B cell (primary cell): ENCODE data around the gene BAHCC1. TPM values are rescaled to one million over a fixed set of nuclear protein-coding genes. Genes with fewer than 3 reads are reported as not detected.

Source experiments
- ATAC-seq: fragments of 200-7000 bp; cut with Tn5 transposase; one replicate; pipeline ENCODE4 v1.10.0; 2021; ENCODE audit warnings: low read depth, mild to moderate bottlenecking, moderate number of reproducible peaks, moderate library complexity
- CTCF ChIA-PET: fragments of 350-600 bp; sonication (Branson Sonifier 250); formaldehyde crosslinking; loops from one replicate; lab custom pipeline; 2021; ENCODE audit warnings: antibody characterized with exemption, inconsistent platforms; lab: Charles Lee
- POLR2A ChIA-PET: fragments of 350-600 bp; sonication (Branson Sonifier 250); formaldehyde crosslinking; loops from one replicate; lab custom pipeline; 2021; ENCODE audit warnings: antibody characterized with exemption; lab: Charles Lee
- DNase-seq: peaks from one replicate; pipeline ENCODE4 v3.0.0; 2013
- H2AFZ ChIP-seq: 2 replicates; pipeline ENCODE4 v1.6.1; 2012; ENCODE audit warnings: mild to moderate bottlenecking, low read depth, low read length; ENCODE audit not compliant: insufficient read depth, poor library complexity, severe bottlenecking
- H3K27ac ChIP-seq, 2 donors: 1 replicate in 1 of 2; 2 replicates in 1 of 2; pipeline ENCODE4 v1.5.1; 2012 to 2013; ENCODE audit warnings: low read length in 2 of 2, mild to moderate bottlenecking in 2 of 2, moderate library complexity in 1 of 2
- H3K27me3 ChIP-seq, 4 experiments: fragments of 200-600 bp in 1 of 4; sonication (generic) in 1 of 4; replicated peaks in 1 of 4; 1 replicate in 2 of 4; 2 replicates in 2 of 4; pipeline versions ENCODE4 v1.6.1 to v1.7.0; 2013 to 2016; ENCODE audit warnings: low read length in 3 of 4, mild to moderate bottlenecking in 2 of 4, mixed read lengths in 1 of 4, moderate library complexity in 1 of 4; ENCODE audit not compliant: insufficient read depth in 4 of 4, control insufficient read depth in 3 of 4; ENCODE audit errors: control extremely low read depth in 1 of 4
- H3K36me3 ChIP-seq, 2 experiments: replicated peaks in 1 of 2; 1 replicate in 1 of 2; 2 replicates in 1 of 2; pipeline versions ENCODE4 v1.6.1 to v1.7.1; 2013; ENCODE audit warnings: low read length in 1 of 2; ENCODE audit not compliant: insufficient read depth in 2 of 2, control insufficient read depth in 1 of 2; ENCODE audit errors: control extremely low read depth in 1 of 2, extremely low read depth in 1 of 2
- H3K4me1 ChIP-seq, 2 donors: fragments of 200-600 bp in 1 of 2; sonication (generic) in 1 of 2; 1 replicate in 1 of 2; 2 replicates in 1 of 2; pipeline versions ENCODE4 v1.5.1 to v1.6.1; 2013 to 2017; ENCODE audit warnings: low read length in 2 of 2; ENCODE audit not compliant: control insufficient read depth in 2 of 2, insufficient read depth in 2 of 2
- H3K4me2 ChIP-seq: replicated peaks from 2 replicates; pipeline ENCODE3; 2012; ENCODE audit warnings: mild to moderate bottlenecking, low read depth, low read length; ENCODE audit not compliant: poor library complexity, severe bottlenecking
- H3K4me3 ChIP-seq, 5 experiments: fragments of 200-600 bp in 1 of 5; sonication (generic) in 1 of 5; 1 replicate in 3 of 5; 2 replicates in 2 of 5; pipeline versions ENCODE4 v1.5.1 to v1.7.0; 2011 to 2016; ENCODE audit warnings: low read length in 4 of 5, mild to moderate bottlenecking in 4 of 5, low read depth in 2 of 5, control low read depth in 1 of 5, moderate library complexity in 1 of 5; ENCODE audit not compliant: insufficient read depth in 1 of 5; ENCODE audit errors: control extremely low read depth in 1 of 5, extremely low read depth in 1 of 5
- H3K79me2 ChIP-seq: fragments of 200-600 bp; sonication (generic); one replicate; pipeline ENCODE4 v1.6.0; 2016; ENCODE audit warnings: low read length; ENCODE audit not compliant: control insufficient read depth, insufficient read depth
- H3K9ac ChIP-seq: fragments of 200-600 bp; sonication (generic); 2 replicates; pipeline ENCODE4 v1.6.1; 2017; ENCODE audit warnings: mild to moderate bottlenecking, low read length, moderate library complexity
- H3K9me3 ChIP-seq, 3 donors: one replicate each; pipeline versions ENCODE4 v1.6.1 to v1.7.1; 2013; ENCODE audit warnings: low read length in 2 of 3; ENCODE audit not compliant: control insufficient read depth in 2 of 3, insufficient read depth in 1 of 3; ENCODE audit errors: control extremely low read depth in 1 of 3
- H4K20me1 ChIP-seq: 2 replicates; pipeline ENCODE4 v1.6.0; 2012; ENCODE audit warnings: mild to moderate bottlenecking, low read length; ENCODE audit not compliant: insufficient read depth, control insufficient read depth, poor library complexity, severe bottlenecking
- H3K27ac Mint-ChIP-seq: one replicate; pipeline ENCODE4 v1.8.0; 2021; ENCODE audit warnings: mixed read lengths
- H3K27me3 Mint-ChIP-seq: one replicate; pipeline ENCODE4 v1.8.0; 2021; ENCODE audit warnings: mixed read lengths
- H3K4me1 Mint-ChIP-seq: one replicate; pipeline ENCODE4 v1.8.0; 2021; ENCODE audit warnings: mixed read lengths
- H3K4me3 Mint-ChIP-seq: one replicate; pipeline ENCODE4 v1.8.0; 2021; ENCODE audit warnings: mixed read lengths
- H3K9me3 Mint-ChIP-seq: one replicate; pipeline ENCODE4 v1.8.0; 2022; ENCODE audit warnings: mixed read lengths; ENCODE audit not compliant: insufficient read depth
- EZH2 ChIP-seq: IDR thresholded peaks from 2 replicates; pipeline ENCODE4 v1.6.1; 2012; ENCODE audit warnings: borderline replicate concordance, low read depth, mild to moderate bottlenecking, moderate library complexity, low read length; ENCODE audit not compliant: insufficient read depth, poor library complexity, severe bottlenecking
- WGBS: methylation state at CpG from one replicate; pipeline ENCODE4 v1.1.5; 2013; ENCODE audit warnings: missing lambda C conversion rate; ENCODE audit not compliant: insufficient coverage; 5-methylcytosine and 5-hydroxymethylcytosine counted together
- intact Hi-C: fragments of 100-400 bp; cut with micrococcal nuclease; formaldehyde crosslinking; loops from one replicate; pipeline ENCODE4 v1.10.0; 2022
- polyA plus RNA-seq: library from polyadenylated mRNA; depleted of rRNA; stranded (reverse); fragments of >200 nt; gene quantifications from 2 replicates; pipeline ENCODE4 v1.2.3, GENCODE V29; 2012
- total RNA-seq, 2 donors: library from RNA; stranded (reverse); fragments of 120-200 nt in 1 of 2; gene quantifications; 1 replicate in 1 of 2; 2 replicates in 1 of 2; pipeline versions ENCODE4 v1.2.3 to v1.2.4, GENCODE V29; 2013 to 2022
- TF ChIP-seq, protein P1 (sequence below): fragments of 200-600 bp; IDR thresholded peaks from one replicate; pipeline ENCODE4 v1.8.0; 2022; ENCODE audit warnings: antibody characterized with exemption, mild to moderate bottlenecking

BAHCC1 gene
- total and polyA plus RNA-seq, 2 donors (not counting 1 experiment from before 2014, with no cell fraction given): 0.12 to 0.48 TPM

DNA sequence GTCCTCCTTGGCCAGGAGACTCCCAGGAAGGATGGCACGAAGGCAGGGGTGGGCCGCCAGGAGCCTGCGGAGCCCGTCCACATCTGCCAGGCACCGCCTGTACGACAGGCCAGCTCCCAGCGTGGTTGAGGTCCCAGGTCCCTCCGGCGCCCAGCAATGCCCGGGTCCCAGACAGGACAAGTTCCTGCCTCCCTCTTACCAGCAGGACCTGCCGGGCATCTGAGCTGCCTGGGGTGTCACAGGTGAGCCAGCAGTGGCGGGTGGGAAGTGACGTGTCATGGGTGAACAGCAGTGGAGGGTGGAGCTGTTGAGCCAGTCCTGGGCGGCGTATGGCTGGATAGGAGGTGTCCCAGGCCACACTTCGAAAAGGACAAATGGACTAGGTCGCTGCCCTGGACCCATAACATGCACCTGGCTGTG, 15.7 kb upstream of the BAHCC1 start:
- WGBS: 88% methylated on average over 11 of the region's 17 CpGs
- ATAC-seq (no peak), DNase-seq (no peak)
- Histone ChIP-seq H3K27ac (no peak overlapping the region), H3K27me3 (peaks cover 0 to 17% (median 2%) of the 10 kb centered on the region in 4 experiments), H3K4me1 (no peaks in the 10 kb centered on the region), H3K9ac (no peak overlapping the region), H2AFZ (no peak overlapping the region), H4K20me1 (no peaks in the 10 kb centered on the region), H3K4me3 (no peak overlapping the region), H3K9me3 (no peaks in the 10 kb centered on the region), H3K4me2 (no peak overlapping the region), H3K79me2 (no peaks in the 10 kb centered on the region), H3K36me3 (no peaks in the 10 kb centered on the region)
- no peaks in the 10 kb centered on the region for H3K4me1 Mint-ChIP-seq
- TF ChIP-seq EZH2: no peak
- TF ChIP-seq, protein P1, sequence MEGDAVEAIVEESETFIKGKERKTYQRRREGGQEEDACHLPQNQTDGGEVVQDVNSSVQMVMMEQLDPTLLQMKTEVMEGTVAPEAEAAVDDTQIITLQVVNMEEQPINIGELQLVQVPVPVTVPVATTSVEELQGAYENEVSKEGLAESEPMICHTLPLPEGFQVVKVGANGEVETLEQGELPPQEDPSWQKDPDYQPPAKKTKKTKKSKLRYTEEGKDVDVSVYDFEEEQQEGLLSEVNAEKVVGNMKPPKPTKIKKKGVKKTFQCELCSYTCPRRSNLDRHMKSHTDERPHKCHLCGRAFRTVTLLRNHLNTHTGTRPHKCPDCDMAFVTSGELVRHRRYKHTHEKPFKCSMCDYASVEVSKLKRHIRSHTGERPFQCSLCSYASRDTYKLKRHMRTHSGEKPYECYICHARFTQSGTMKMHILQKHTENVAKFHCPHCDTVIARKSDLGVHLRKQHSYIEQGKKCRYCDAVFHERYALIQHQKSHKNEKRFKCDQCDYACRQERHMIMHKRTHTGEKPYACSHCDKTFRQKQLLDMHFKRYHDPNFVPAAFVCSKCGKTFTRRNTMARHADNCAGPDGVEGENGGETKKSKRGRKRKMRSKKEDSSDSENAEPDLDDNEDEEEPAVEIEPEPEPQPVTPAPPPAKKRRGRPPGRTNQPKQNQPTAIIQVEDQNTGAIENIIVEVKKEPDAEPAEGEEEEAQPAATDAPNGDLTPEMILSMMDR: no peak
- ChIA-PET CTCF (no interaction called here), POLR2A (no interaction called here)
- intact Hi-C loops: no loop called here
- H3K27me3 Mint-ChIP-seq: peaks cover 7% of the 10 kb centered on the region
- H3K4me3 Mint-ChIP-seq: no peak overlapping the region
- H3K27ac Mint-ChIP-seq: no peak overlapping the region
- no peaks in the 10 kb centered on the region for H3K9me3 Mint-ChIP-seq

- H2AFZ ChIP-seq: no peak overlapping the region
- H3K79me2 ChIP-seq: no peaks in the 10 kb centered on the region
- Mint-ChIP-seq H3K27ac (no peak overlapping the region), H3K27me3 (peaks cover 13% of the 10 kb centered on the region), H3K4me3 (no peak overlapping the region), H3K4me1 (no peaks in the 10 kb centered on the region), H3K9me3 (no peaks in the 10 kb centered on the region)
- H3K27me3 ChIP-seq: peaks cover 0 to 21% (median 4%) of the 10 kb centered on the region in 4 experiments
- H3K4me2 ChIP-seq: no peak overlapping the region
- TF ChIP-seq, protein P1: no peak
- TF ChIP-seq EZH2: no peak
- no peaks in the 10 kb centered on the region for H3K9me3 ChIP-seq
- no peaks in the 10 kb centered on the region for H4K20me1 ChIP-seq
- CTCF ChIA-PET: no interaction called here
- no peak overlapping the region for H3K9ac ChIP-seq
- H3K27ac ChIP-seq: no peak overlapping the region
- ATAC-seq: no peak
- no peak for DNase-seq
- no peaks in the 10 kb centered on the region for H3K4me1 ChIP-seq
- intact Hi-C loops: no loop called here
- no peak overlapping the region for H3K4me3 ChIP-seq
- 100% methylated on average over 2 of the region's 6 CpGs for WGBS
- H3K36me3 ChIP-seq: no peaks in the 10 kb centered on the region
- POLR2A ChIA-PET: no interaction called here
Measured at GRCh38 chr17:81380131-81380530, 15.1 kb upstream of the BAHCC1 start.
